Measurements from ENCODE around the gene C1orf87.

C1orf87 gene

GRCh38 chr1:60088620-60089155 is 15.1 kb upstream of the C1orf87 start:
- no peak overlapping the region for H3K4me3 ChIP-seq (ENCODE audit: low read depth, low read length)
- peak; percentile 95 for DNase-seq (ENCODE audit: low read depth)
- peak; percentile 59 for TF ChIP-seq CTCF (IDR thresholded peaks at IDR 0.05; ENCODE audit: control insufficient read depth, extremely low read depth, insufficient read depth)

GRCh38 chr1:60087681-60088080 is 14.1 kb upstream of the C1orf87 start:
- DNase-seq (ENCODE audit: low read depth) = no peak
- H3K4me3 ChIP-seq (ENCODE audit: low read depth, low read length) = no peak overlapping the region
- TF ChIP-seq CTCF (IDR thresholded peaks at IDR 0.05; ENCODE audit: control insufficient read depth, extremely low read depth, insufficient read depth) = no peak

- TF ChIP-seq CTCF (IDR thresholded peaks at IDR 0.05; ENCODE audit: control insufficient read depth, extremely low read depth, insufficient read depth) = no peak
- DNase-seq (ENCODE audit: low read depth) = no peak
- H3K4me3 ChIP-seq (ENCODE audit: low read depth, low read length) = no peak overlapping the region
Observed at GRCh38 chr1:60078182-60078581, 4.6 kb upstream of the C1orf87 start.

- no peak overlapping the region for H3K4me3 ChIP-seq (ENCODE audit: low read depth, low read length)
- no peak for DNase-seq (ENCODE audit: low read depth)
- TF ChIP-seq CTCF (IDR thresholded peaks at IDR 0.05; ENCODE audit: control insufficient read depth, extremely low read depth, insufficient read depth) = no peak
Observed at GRCh38 chr1:60071296-60071695, 2.3 kb downstream of the C1orf87 start.

- H3K4me3 ChIP-seq (ENCODE audit: low read depth, low read length) = no peak overlapping the region
- DNase-seq (ENCODE audit: low read depth) = no peak
- no peak for TF ChIP-seq CTCF (IDR thresholded peaks at IDR 0.05; ENCODE audit: control insufficient read depth, extremely low read depth, insufficient read depth)
Observed at GRCh38 chr1:60069691-60070090, 3.9 kb downstream of the C1orf87 start.

GRCh38 chr1:60068393-60069045 is 5.1 kb downstream of the C1orf87 start:
- no peak for TF ChIP-seq CTCF (IDR thresholded peaks at IDR 0.05; ENCODE audit: control insufficient read depth, extremely low read depth, insufficient read depth)
- H3K4me3 ChIP-seq (ENCODE audit: low read depth, low read length) = no peak overlapping the region
- no peak for DNase-seq (ENCODE audit: low read depth)

GRCh38 chr1:60066001-60066400 is 7.6 kb downstream of the C1orf87 start:
- no peak for DNase-seq (ENCODE audit: low read depth)
- no peak overlapping the region for H3K4me3 ChIP-seq (ENCODE audit: low read depth, low read length)
- TF ChIP-seq CTCF (IDR thresholded peaks at IDR 0.05; ENCODE audit: control insufficient read depth, extremely low read depth, insufficient read depth) = no peak
